Measurements from ENCODE around the gene PHAF1.

GRCh38 chr16:67155295-67156142 lies 45.8 kb downstream of the PHAF1 start:
- TF ChIP-seq NFYB (IDR thresholded peaks at IDR 0.05; ENCODE audit: extremely low read depth, insufficient read length), result no peak
- TF ChIP-seq RAD21 (CRISPR knock-in tag; conservative IDR thresholded peaks at IDR 0.05 in 1 of 2, IDR thresholded peaks at IDR 0.05 in 1 of 2), result peak; percentile 83 to 91
- no peak for TF ChIP-seq FOXJ3 (CRISPR knock-in tag; IDR thresholded peaks at IDR 0.05)
- TF ChIP-seq MAX (CRISPR knock-in tag; IDR thresholded peaks at IDR 0.05), result peak; percentile 45
- TF ChIP-seq POLR2AphosphoS5 (IDR thresholded peaks at IDR 0.05; ENCODE audit: control insufficient read depth, insufficient read depth, low read depth, low read length), result no peak
- peak; percentile 91 to 98 (median 94) for TF ChIP-seq CTCF (IDR thresholded peaks at IDR 0.05 in 2 of 3, conservative IDR thresholded peaks at IDR 0.05 in 1 of 3; ENCODE audit: insufficient read depth in 2 of 3, low read depth in 1 of 3, low read length in 3 of 3)
- TF ChIP-seq RFX5 (IDR thresholded peaks at IDR 0.05; ENCODE audit: low read depth, low read length), result no peak
- no peak for TF ChIP-seq MEF2A (IDR thresholded peaks at IDR 0.05; ENCODE audit: control insufficient read depth, low read depth, low read length)
- 0 out of 2 replicates have a peak, but pooled peaks have one; percentile 48 for TF ChIP-seq ETV5 (CRISPR knock-in tag; IDR thresholded peaks at IDR 0.05; ENCODE audit: low read depth)
- TF ChIP-seq MITF (IDR thresholded peaks at IDR 0.05), result no peak
- no peak for TF ChIP-seq TBL1XR1 (IDR thresholded peaks at IDR 0.05; ENCODE audit: low read length in 2 of 2)
- no peak for TF ChIP-seq ZNF589 (CRISPR knock-in tag; IDR thresholded peaks at IDR 0.05; ENCODE audit: low read depth)
- no peak for TF ChIP-seq USF2 (CRISPR knock-in tag; IDR thresholded peaks at IDR 0.05)
- no peak for TF ChIP-seq HOXB6 (CRISPR knock-in tag; IDR thresholded peaks at IDR 0.05; ENCODE audit: borderline replicate concordance)

All from K562 (cell line).